Lower lobe of right lung (tissue), 2 donors: Measurements from ENCODE around the gene CDK8. TPM values are rescaled to one million over a fixed set of nuclear protein-coding genes. Genes with fewer than 3 reads are reported as not detected.

Source experiments
- ATAC-seq, 2 donors: fragments of 200-7000 bp; cut with Tn5 transposase; one replicate each; pipeline ENCODE4 v1.9.1; 2020 to 2022; ENCODE audit warnings: mild to moderate bottlenecking in 2 of 2, moderate library complexity in 2 of 2
- DNase-seq: peaks from one replicate; pipeline ENCODE4 v3.0.0-alpha.2; 2020
- H3K27ac ChIP-seq: fragments of 200-600 bp; one replicate; pipeline ENCODE4 v1.8.0; 2022
- H3K27me3 ChIP-seq: fragments of 200-600 bp; one replicate; pipeline ENCODE4 v1.8.0; 2022; ENCODE audit warnings: low read depth
- H3K36me3 ChIP-seq: fragments of 200-600 bp; one replicate; pipeline ENCODE4 v1.8.0; 2022; ENCODE audit warnings: mild to moderate bottlenecking
- H3K4me1 ChIP-seq: fragments of 200-600 bp; one replicate; pipeline ENCODE4 v1.8.0; 2022
- H3K4me3 ChIP-seq: fragments of 200-600 bp; one replicate; pipeline ENCODE4 v1.8.0; 2022; ENCODE audit warnings: mild to moderate bottlenecking
- H3K9me3 ChIP-seq: fragments of 200-600 bp; one replicate; pipeline ENCODE4 v1.8.0; 2022
- intact Hi-C: fragments of 100-400 bp; cut with DNase I; formaldehyde crosslinking; loops from one replicate; pipeline ENCODE4 v1.11.0; 2022
- total RNA-seq: library from RNA; stranded (reverse); fragmentation: NEBNext Ultra II Directional; extraction: Animal tissue kit (Norgen Biotek cat#: 25700); gene quantifications from one replicate; pipeline ENCODE4 v1.2.1, GENCODE V29; 2021
- TF ChIP-seq, protein P1 (sequence below): fragments of 200-600 bp; IDR thresholded peaks from one replicate; pipeline ENCODE4 v1.8.0; 2022; ENCODE audit warnings: antibody characterized with exemption, mild to moderate bottlenecking
- donor health status: DM: no; HTN: yes; CAD: no; lungs with severe emphysema.

The CDK8 gene
- total RNA-seq, 1 donor from 2014 or later: 10.3 TPM

- intact Hi-C loops: no loop called here
- H3K4me1 ChIP-seq: peaks cover 20% of the 10 kb centered on the region
- ATAC-seq (no peak), DNase-seq (no peak)
- no peak overlapping the region for H3K4me3 ChIP-seq
- H3K36me3 ChIP-seq: peaks cover 52% of the 10 kb centered on the region
- H3K27ac ChIP-seq: no peak overlapping the region
- TF ChIP-seq, protein P1, sequence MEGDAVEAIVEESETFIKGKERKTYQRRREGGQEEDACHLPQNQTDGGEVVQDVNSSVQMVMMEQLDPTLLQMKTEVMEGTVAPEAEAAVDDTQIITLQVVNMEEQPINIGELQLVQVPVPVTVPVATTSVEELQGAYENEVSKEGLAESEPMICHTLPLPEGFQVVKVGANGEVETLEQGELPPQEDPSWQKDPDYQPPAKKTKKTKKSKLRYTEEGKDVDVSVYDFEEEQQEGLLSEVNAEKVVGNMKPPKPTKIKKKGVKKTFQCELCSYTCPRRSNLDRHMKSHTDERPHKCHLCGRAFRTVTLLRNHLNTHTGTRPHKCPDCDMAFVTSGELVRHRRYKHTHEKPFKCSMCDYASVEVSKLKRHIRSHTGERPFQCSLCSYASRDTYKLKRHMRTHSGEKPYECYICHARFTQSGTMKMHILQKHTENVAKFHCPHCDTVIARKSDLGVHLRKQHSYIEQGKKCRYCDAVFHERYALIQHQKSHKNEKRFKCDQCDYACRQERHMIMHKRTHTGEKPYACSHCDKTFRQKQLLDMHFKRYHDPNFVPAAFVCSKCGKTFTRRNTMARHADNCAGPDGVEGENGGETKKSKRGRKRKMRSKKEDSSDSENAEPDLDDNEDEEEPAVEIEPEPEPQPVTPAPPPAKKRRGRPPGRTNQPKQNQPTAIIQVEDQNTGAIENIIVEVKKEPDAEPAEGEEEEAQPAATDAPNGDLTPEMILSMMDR: no peak
- no peaks in the 10 kb centered on the region for H3K27me3 ChIP-seq
- H3K9me3 ChIP-seq: no peaks in the 10 kb centered on the region
Measured at GRCh38 chr13:26219726-26220125, 34.2 kb upstream of the CDK8 start.

DNA sequence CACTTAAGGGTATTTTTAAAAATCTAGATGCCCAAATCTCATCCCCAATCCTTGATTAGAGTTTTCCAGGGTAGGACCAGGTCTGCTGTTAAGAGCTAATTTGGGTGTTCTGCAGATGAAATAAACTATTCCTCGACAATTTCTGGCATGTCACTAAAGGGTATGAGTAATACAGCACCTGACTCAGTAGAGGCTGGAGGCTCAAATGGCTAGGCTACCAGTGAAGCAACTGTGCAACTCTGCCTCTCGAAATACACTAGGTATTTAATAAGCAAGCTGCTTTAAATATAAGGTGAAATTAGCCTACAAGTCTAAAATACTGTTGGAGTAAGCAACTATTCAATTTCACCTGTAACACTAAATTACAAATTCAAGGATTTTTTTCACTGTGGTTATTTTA, 33.4 kb upstream of the CDK8 start:
- H3K27me3 ChIP-seq: no peaks in the 10 kb centered on the region
- H3K27ac ChIP-seq: no peak overlapping the region
- ATAC-seq: no peak
- H3K36me3 ChIP-seq: peaks cover 44% of the 10 kb centered on the region
- intact Hi-C loops: no loop called here
- peaks cover 20% of the 10 kb centered on the region for H3K4me1 ChIP-seq
- DNase-seq: no peak
- H3K9me3 ChIP-seq: no peaks in the 10 kb centered on the region
- TF ChIP-seq, protein P1: no peak
- peak overlapping the region; percentile 88 for H3K4me3 ChIP-seq

DNA sequence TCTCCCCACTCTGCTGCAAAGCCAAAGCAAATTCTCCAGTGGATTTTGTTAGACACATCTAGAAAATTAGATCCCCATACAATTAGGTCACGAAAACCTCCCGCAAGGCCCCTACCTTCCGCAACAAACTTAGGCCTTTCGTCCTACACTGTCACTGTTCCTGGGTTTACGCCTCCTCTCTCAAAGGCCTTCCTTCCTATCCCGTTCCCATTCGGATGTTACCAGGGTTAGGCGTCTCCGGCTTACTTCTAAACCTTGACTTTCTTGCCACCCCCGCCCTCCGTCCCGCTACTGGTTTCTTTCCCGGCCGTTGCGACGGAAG, 32.6 kb upstream of the CDK8 start:
- Histone ChIP-seq H3K27ac (peak overlapping the region; percentile 97), H3K36me3 (peaks cover 36% of the 10 kb centered on the region), H3K9me3 (no peaks in the 10 kb centered on the region), H3K27me3 (no peaks in the 10 kb centered on the region), H3K4me3 (peak overlapping the region; percentile 88), H3K4me1 (peaks cover 20% of the 10 kb centered on the region)
- DNase-seq: no peak
- TF ChIP-seq, protein P1: no peak
- peak; percentile 64 to 66 for ATAC-seq
- intact Hi-C loops: no loop called here

DNA sequence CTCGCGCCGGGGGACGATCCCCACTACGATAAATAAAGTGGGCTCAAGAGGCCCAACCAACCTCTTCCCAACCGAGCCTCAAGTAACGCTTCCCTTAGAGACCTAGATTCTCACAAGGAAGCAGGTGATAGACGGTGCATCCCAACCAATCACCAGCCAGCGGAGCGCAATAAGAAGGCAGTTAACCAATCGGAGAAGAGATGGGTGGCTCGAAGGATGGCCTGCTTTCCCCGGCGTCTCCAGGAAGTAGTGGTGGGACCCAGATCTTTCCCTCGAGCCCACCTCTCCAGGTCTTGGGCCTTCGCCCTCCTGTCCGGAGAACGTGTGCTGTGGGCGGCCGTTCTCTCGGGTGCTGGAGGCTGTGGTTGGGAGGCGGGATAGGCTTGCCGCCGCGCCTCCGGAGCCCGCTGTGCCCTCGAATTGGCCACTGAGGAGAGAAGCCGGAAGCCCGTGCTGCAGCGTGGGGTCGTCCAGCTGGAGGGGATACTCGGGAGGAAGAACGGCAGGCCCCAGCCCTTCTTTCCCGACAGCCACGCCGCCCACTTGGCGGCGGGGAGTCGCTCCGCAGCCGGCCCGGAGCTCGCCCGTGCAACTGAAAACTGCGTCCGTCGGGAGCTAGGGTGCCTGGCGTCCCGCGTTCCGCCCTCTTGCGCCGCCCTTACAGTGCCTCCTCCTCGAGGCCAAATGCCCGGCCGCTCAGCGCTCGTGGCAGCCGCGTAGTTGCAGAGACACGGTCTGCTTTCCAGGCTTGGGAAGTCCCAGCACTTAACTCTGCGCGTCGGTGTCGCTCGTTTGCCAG, 32.0 kb upstream of the CDK8 start, which contains the start of gene RNF6:
Gene RNF6 (minus strand): TSS at position 594 of the 799 bp plus-strand sequence. CDS start 2,665 bp downstream, outside the sequence.
- intact Hi-C loops: no loop called here
- Histone ChIP-seq H3K4me1 (peaks cover 20% of the 10 kb centered on the region), H3K36me3 (peaks cover 31% of the 10 kb centered on the region), H3K27ac (peak within 1 kb of the TSS; percentile 97), H3K9me3 (no peaks in the 10 kb centered on the region), H3K27me3 (no peaks in the 10 kb centered on the region), H3K4me3 (peak within 1 kb of the TSS; percentile 88)
- DNase-seq (peak; percentile 98), ATAC-seq (peak; percentile 99 to 100)
- TF ChIP-seq, protein P1: peak; percentile 9

DNA sequence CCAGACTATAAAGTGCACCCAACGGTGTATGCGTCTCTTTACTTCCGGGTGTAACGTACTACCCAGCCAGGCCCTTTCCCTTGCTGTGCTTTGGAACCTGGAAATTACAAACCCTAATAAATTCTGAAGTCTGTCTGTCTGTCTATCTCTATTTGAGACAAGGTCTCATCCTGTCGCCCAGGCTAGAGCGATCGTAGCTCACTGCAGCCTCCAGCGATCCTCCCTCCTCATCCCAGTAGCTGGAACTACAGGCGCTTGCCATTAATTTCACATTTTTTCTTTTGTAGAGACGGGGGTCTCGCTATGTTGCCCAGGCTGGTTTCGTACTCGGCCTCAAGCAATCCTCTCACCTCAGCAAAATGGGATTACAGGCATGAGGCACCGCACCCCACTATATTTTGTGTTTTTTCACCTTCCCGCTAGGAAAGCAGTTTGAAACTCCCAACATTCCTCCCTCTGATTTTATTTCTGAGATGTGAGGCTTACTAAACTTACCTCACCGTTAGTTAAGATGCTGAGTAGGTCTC, 31.3 kb upstream of the CDK8 start:
- ATAC-seq: peak; percentile 77 to 85
- no peaks in the 10 kb centered on the region for H3K27me3 ChIP-seq
- no peaks in the 10 kb centered on the region for H3K9me3 ChIP-seq
- peak overlapping the region; percentile 97 for H3K27ac ChIP-seq
- intact Hi-C loops: no loop called here
- H3K4me3 ChIP-seq: peak overlapping the region; percentile 88
- no peak for DNase-seq
- peaks cover 24% of the 10 kb centered on the region for H3K36me3 ChIP-seq
- TF ChIP-seq, protein P1: no peak
- H3K4me1 ChIP-seq: peaks cover 20% of the 10 kb centered on the region
